Stimulated activated CD4-positive, alpha-beta T cell treated with anti-CD3 and anti-CD28 coated beads, Interleukin-2, amount 100 ng/mL, for 4 hours (primary cell): ENCODE data around the gene SPTSSB.

Experiments used
- DNase-seq: peaks from one replicate; pipeline ENCODE4 v3.0.0-alpha.2; 2020; ENCODE audit warnings: low read depth

SPTSSB gene

DNA sequence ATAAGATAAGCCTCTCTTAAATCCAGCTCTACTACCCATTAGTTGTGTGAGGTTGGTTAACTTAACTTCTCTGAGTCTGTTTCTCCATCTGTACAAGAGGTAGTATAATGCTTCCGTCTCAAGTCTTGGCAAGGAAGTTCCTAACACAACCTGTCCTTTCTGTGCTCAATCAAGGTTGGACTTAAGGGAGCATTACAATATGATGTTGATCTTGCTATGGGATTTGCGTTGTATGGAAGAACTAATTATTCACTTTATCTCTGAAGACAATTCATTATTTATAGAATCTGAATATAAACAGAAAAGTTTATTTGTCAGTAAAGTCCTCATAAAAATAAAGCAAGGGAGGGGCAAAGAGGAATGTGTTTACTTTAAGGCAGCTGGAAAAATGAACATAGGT lies 18.9 kb upstream of the SPTSSB start:
- no peak for DNase-seq

GRCh38 chr3:161389445-161390035 lies 18.2 kb upstream of the SPTSSB start:
- DNase-seq = no peak

GRCh38 chr3:161388855-161389254 lies 17.5 kb upstream of the SPTSSB start:
- no peak for DNase-seq

GRCh38 chr3:161386991-161387770 lies 15.9 kb upstream of the SPTSSB start:
- no peak for DNase-seq

DNA sequence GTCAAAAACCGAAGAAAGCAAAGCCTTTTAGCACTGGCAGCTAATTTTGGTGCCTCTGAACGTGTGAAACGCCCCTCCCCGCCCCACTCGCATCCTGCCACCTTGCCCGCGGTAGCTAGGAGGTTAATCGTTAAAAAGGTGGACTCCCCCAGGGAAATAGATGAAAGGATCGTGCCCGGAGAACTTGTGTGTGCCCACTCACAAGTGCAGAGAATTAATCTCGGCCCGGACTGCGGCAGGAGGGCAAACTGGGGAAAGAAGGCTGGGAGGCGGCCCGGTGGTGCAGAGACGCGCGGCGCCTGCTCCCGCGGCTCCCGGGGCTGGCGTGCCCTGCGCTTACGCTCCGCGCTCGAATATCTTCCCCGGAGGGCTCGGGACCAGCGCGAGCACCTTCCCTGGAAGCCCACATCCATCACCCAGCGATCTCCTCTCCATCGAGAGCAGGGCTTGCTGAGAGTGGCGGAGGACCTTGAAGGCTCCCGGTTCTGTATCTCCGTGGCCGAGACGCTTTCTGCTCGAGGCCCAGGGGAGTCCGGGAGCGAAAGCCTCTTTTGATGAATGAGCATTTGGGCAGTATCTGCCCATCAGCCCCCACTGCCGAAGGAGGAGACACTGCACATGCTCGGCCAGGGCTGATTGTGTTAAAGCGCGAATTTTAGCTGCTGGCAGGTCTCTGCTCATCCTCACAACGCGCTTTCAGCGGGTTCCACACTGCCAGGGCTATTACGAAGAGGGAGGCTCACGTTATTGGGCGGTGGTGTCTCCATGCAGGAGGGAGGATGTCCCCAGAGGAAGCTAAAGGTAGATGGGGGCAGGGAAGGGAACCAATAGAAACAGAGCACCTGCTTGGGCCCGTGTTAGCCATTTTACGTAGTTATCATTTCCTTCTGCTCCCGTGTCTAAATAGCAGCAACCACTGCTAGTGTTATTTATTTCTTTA lies 1.3 kb upstream of the SPTSSB start:
- no peak for DNase-seq

GRCh38 chr3:161369531-161369930 lies 1.8 kb downstream of the SPTSSB start:
- no peak for DNase-seq

GRCh38 chr3:161366094-161366493 lies 5.2 kb downstream of the SPTSSB start:
- DNase-seq = no peak

GRCh38 chr3:161358488-161358887 lies 12.8 kb downstream of the SPTSSB start:
- no peak for DNase-seq

GRCh38 chr3:161356287-161356686 lies 15.0 kb downstream of the SPTSSB start:
- DNase-seq = no peak

DNA sequence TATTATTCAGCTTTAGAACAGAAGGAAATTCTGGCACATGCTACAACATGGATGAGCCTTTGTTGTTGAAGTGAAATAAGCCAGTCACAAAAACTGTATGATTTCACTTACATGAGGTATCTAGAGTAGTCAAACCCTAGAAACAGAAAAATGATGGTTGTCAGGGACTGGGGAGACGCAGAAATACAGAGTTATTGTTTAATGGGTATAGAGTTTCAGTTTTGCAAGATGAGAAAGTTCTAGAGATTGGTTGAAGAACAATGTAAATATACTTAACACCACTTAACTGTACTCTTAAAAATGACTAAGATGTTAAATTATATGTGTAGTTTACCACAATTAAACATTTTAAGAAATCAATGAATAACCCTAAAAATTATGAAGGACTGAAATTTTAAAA lies 15.8 kb downstream of the SPTSSB start:
- DNase-seq = no peak

GRCh38 chr3:161354554-161354953 lies 16.8 kb downstream of the SPTSSB start:
- DNase-seq = no peak

- no peak for DNase-seq
These were observed 20.0 kb downstream of the SPTSSB start for GRCh38 chr3:161351330-161351729.

DNA sequence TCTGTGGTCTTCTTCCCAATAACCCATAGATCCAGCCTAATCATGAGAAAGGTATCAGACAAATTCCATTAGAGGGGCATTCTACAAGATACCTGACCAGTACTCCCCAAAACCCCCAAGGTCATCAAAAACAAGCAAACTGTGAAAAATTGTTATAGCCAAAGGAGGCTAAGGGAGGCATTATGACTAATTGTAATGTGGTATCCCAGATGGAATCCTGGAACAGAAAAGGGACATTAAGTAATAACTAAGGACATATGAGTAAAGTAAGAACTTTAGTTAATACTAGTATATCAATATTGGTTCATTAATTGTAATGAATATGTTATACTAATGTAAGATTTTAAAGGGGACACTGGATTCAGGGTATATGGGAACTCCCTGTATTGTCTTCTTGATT lies 20.4 kb downstream of the SPTSSB start:
- no peak for DNase-seq

GRCh38 chr3:161349529-161350312 lies 21.6 kb downstream of the SPTSSB start:
- peak; percentile 23 for DNase-seq

DNA sequence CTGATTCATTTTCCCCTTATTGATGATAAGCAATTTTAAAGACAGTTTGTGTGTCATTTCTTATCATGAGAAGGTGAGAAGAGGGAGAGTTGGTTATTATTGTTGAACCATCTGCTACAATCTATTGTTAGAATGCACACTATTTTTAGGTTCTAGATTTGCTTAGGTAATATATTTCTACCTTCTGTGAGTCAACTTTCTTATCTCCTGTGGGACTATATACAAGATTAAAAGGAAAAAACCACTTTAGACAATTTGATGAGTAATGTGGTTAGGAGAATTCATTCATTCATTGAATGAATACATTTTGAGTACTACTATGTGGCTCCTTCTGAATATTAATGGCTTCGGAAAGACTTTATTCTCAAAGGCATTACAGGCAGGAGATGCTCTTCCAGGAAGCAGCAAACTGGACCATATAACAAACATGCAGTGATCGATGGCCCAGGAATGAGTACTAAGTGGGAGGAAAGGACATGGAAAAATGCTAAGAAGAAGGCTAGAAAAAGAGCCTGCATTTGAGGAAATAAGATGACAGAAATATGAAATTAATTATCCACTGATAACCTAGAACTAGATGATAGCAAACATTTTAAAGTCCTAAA lies 22.4 kb downstream of the SPTSSB start:
- no peak for DNase-seq

DNA sequence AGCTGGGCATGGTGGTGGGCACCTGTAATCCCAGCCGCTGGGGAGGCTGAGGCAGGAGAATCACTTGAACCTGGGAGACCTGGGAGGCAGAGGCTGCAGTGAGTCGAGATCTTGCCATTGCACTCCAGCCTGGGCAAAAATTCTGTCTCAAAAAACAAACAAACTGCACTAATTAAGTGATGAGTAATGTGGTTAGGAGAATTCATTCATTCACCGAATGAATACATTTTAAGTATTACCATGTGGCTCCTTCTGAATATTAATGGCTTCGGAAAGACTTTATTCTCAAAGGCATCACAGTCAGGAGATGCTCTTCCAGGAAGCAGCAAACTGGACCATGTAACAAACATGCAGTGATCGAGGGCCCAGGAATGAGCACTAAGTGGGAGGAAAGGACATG lies 23.6 kb downstream of the SPTSSB start:
- no peak for DNase-seq

DNA sequence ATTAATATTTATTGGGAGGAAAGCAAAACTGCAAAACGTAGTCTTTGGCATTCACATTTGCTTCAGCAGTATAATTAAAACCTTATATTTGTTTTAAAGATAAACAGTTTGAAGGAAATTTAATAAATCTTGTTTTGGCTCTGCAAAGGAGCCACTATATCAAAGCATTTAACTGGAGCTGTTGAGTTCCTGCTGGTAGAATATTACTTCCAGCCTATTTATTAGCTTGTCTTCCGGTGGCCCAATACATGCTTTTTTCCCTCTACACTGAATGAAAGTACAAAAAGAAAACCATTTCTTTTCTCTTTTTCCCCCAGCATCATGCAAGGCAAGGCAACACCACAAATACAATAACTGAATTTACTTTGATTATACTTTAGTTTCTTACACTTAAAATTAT lies 26.3 kb downstream of the SPTSSB start:
- DNase-seq = no peak

- no peak for DNase-seq
These were observed 27.3 kb downstream of the SPTSSB start for GRCh38 chr3:161343986-161344385.

GRCh38 chr3:161343540-161343939 lies 27.8 kb downstream of the SPTSSB start:
- DNase-seq = no peak

- no peak for DNase-seq
These were observed 28.7 kb downstream of the SPTSSB start for GRCh38 chr3:161342629-161343028.
